ENCODE results near the gene CPNE4. TPM values are rescaled to one million over a fixed set of nuclear protein-coding genes. Genes with fewer than 3 reads are reported as not detected.

Gene CPNE4
- total RNA-seq, 2 experiments from 2014 or later, result not detected

DNA sequence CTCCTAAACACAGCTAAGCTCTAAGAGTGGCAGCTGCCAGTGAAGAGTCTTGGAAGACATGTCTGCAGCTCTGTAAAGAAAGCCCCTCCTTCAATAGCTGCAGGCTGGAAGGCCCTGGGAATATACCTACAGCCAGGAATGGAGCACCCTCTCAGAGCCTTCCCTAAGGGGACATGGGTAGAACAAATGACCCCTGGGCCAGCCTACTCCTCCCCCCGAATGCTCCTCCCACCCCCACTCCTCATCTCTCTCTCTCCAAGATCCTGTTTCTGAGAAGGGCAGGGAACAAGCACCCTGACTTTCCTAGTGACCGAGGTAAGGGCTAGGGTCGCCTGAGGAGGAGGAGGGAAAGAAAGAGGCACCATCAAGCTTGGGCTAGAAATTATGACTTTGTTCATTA is 20.7 kb downstream of the CPNE4 start:
- DNase-seq, result no peak
- Mint-ChIP-seq H3K4me1 (ENCODE audit: low read depth) (no peaks in the 10 kb centered on the region), H3K9me3 (no peaks in the 10 kb centered on the region), H3K4me3 (no peak overlapping the region), H3K27ac (no peak overlapping the region), H3K27me3 (ENCODE audit: low read depth) (peaks cover 12% of the 10 kb centered on the region), H3K36me3 (ENCODE audit: low read depth) (no peaks in the 10 kb centered on the region)
- CTCF ChIA-PET, result interaction anchor here (1.3 kb wide), 1 partner anchor 217 kb away, joined by 3 read pairs; no protein-coding TSS in a partner anchor
- intact Hi-C loops (cut with micrococcal nuclease), result no loop called here

- H3K4me1 Mint-ChIP-seq (ENCODE audit: low read depth), result no peaks in the 10 kb centered on the region
- intact Hi-C loops (cut with micrococcal nuclease), result no loop called here
- H3K36me3 Mint-ChIP-seq (ENCODE audit: low read depth), result no peaks in the 10 kb centered on the region
- H3K9me3 Mint-ChIP-seq, result no peaks in the 10 kb centered on the region
- no peak overlapping the region for H3K27ac Mint-ChIP-seq
- CTCF ChIA-PET, result interaction anchor here (1.1 kb wide), 1 partner anchor 20 kb away, joined by 3 read pairs; no protein-coding TSS in a partner anchor
- peaks cover 7% of the 10 kb centered on the region for H3K27me3 Mint-ChIP-seq (ENCODE audit: low read depth)
- no peak for DNase-seq
- H3K4me3 Mint-ChIP-seq, result no peak overlapping the region
Measured at GRCh38 chr3:132009241-132009640, 25.6 kb downstream of the CPNE4 start.

- Mint-ChIP-seq H3K27ac (no peak overlapping the region), H3K36me3 (ENCODE audit: low read depth) (no peaks in the 10 kb centered on the region), H3K4me1 (ENCODE audit: low read depth) (no peaks in the 10 kb centered on the region), H3K9me3 (no peaks in the 10 kb centered on the region), H3K27me3 (ENCODE audit: low read depth) (peaks cover 7% of the 10 kb centered on the region), H3K4me3 (no peak overlapping the region)
- intact Hi-C loops (cut with micrococcal nuclease), result no loop called here
- CTCF ChIA-PET, result interaction anchor here (1.1 kb wide), 1 partner anchor 21 kb away, joined by 3 read pairs; no protein-coding TSS in a partner anchor
- no peak for DNase-seq
Measured at GRCh38 chr3:132008837-132009236, 26.0 kb downstream of the CPNE4 start.

GRCh38 chr3:132007617-132008016 is 27.2 kb downstream of the CPNE4 start:
- Mint-ChIP-seq H3K9me3 (no peaks in the 10 kb centered on the region), H3K4me3 (no peak overlapping the region), H3K27ac (no peak overlapping the region), H3K4me1 (ENCODE audit: low read depth) (no peaks in the 10 kb centered on the region), H3K27me3 (ENCODE audit: low read depth) (peaks cover 4% of the 10 kb centered on the region), H3K36me3 (ENCODE audit: low read depth) (no peaks in the 10 kb centered on the region)
- CTCF ChIA-PET, result interaction anchor here (0.8 to 1.5 kb wide), 3 partner anchors 22 to 243 kb away, joined by 4 to 5 read pairs (median 5); no protein-coding TSS in a partner anchor
- no peak for DNase-seq
- intact Hi-C loops (cut with micrococcal nuclease), result no loop called here

- Mint-ChIP-seq H3K36me3 (ENCODE audit: low read depth) (no peaks in the 10 kb centered on the region), H3K27ac (no peak overlapping the region)
- CTCF ChIA-PET, result interaction anchor here (0.6 to 1.5 kb wide), 2 partner anchors 23 to 28 kb away, joined by 3 to 5 read pairs; partner anchors contain the start of gene CPNE4
Measured at GRCh38 chr3:132006605-132007204, 28.1 kb downstream of the CPNE4 start.

DNA sequence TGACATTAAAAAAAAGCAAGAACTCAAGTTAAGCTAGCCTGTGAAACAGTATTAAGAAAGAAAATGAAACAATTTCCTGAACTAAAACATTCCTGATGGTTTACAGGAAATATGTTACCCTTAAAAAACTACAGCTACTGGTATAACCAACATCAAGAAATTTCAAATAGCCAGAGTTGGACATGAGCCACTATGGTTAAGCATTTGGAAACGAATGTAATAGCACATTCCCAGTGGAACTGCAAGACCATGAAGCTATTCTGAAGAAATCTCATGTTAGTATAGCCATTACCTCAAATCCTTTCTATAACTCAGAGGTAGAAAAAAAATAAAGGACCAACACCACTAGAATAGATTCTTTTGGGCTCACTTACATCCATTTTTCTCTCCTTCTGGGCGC is 30.2 kb downstream of the CPNE4 start:
- Mint-ChIP-seq H3K4me3 (no peak overlapping the region), H3K4me1 (ENCODE audit: low read depth) (no peaks in the 10 kb centered on the region), H3K27ac (no peak overlapping the region), H3K9me3 (no peaks in the 10 kb centered on the region), H3K27me3 (ENCODE audit: low read depth) (peaks cover 9% of the 10 kb centered on the region), H3K36me3 (ENCODE audit: low read depth) (no peaks in the 10 kb centered on the region)
- intact Hi-C loops (cut with micrococcal nuclease), result no loop called here
- DNase-seq, result no peak
- CTCF ChIA-PET, result interaction anchor here (1.1 kb wide), 1 partner anchor 210 kb away, joined by 3 read pairs; no protein-coding TSS in a partner anchor

More at GRCh38 chr3:132006605-132007204, 28.1 kb downstream of the CPNE4 start:
- DNase-seq, result peak; percentile 47
- H3K4me3 Mint-ChIP-seq, result no peak overlapping the region
- H3K9me3 Mint-ChIP-seq, result no peaks in the 10 kb centered on the region
- no peaks in the 10 kb centered on the region for H3K4me1 Mint-ChIP-seq (ENCODE audit: low read depth)
- peaks cover 9% of the 10 kb centered on the region for H3K27me3 Mint-ChIP-seq (ENCODE audit: low read depth)
- intact Hi-C loops (cut with micrococcal nuclease), result loop anchor here (1.0 kb wide), 1 partner anchor 174 kb away; no protein-coding TSS in a partner anchor

DNA sequence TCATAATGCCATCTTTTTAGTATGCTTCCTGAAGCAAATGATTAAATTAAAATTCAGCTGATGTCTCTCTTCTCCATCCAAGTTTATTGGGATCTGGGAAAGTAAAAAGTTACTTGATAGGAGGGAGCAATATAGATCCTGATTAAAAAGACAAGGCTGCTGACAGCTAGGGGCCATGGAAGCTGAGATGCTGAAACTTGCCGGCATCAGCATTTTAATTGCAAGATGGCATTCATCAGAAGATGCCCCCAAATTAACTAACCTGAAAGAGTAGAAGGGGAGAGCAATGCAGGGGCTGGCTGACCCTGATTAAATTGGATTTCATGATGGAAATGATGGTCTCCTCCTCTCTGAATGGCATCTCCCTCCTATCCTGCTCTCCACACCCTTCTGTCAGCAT is 31.1 kb downstream of the CPNE4 start:
- H3K9me3 Mint-ChIP-seq, result no peaks in the 10 kb centered on the region
- intact Hi-C loops (cut with micrococcal nuclease), result no loop called here
- H3K4me1 Mint-ChIP-seq (ENCODE audit: low read depth), result no peaks in the 10 kb centered on the region
- no peak for DNase-seq
- no peak overlapping the region for H3K4me3 Mint-ChIP-seq
- H3K27me3 Mint-ChIP-seq (ENCODE audit: low read depth), result peaks cover 9% of the 10 kb centered on the region
- CTCF ChIA-PET, result no interaction called here
- no peak overlapping the region for H3K27ac Mint-ChIP-seq
- no peaks in the 10 kb centered on the region for H3K36me3 Mint-ChIP-seq (ENCODE audit: low read depth)

DNA sequence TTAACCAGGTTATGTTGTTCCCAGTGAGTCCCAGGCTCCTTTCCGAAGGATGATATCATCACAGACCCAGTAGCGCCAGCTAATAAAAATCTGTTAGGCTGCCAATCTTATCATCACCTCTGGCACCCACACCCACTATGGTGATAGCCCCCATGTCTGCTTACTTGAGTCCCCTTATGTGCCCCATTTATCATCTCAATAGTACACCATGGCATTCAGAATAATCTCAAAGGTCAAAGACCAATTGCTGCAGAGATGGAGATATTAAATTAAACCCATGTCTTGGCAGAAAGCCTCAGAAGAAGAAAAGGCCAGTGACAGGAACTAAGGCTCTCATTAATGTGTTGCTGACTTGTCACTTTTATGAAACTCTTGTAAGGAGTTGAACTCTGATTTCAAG is 32.8 kb downstream of the CPNE4 start:
- intact Hi-C loops (cut with micrococcal nuclease), result no loop called here
- H3K27ac Mint-ChIP-seq, result no peak overlapping the region
- H3K9me3 Mint-ChIP-seq, result no peaks in the 10 kb centered on the region
- CTCF ChIA-PET, result no interaction called here
- peaks cover 9% of the 10 kb centered on the region for H3K27me3 Mint-ChIP-seq (ENCODE audit: low read depth)
- no peaks in the 10 kb centered on the region for H3K4me1 Mint-ChIP-seq (ENCODE audit: low read depth)
- no peak for DNase-seq
- no peak overlapping the region for H3K4me3 Mint-ChIP-seq
- H3K36me3 Mint-ChIP-seq (ENCODE audit: low read depth), result no peaks in the 10 kb centered on the region

- Mint-ChIP-seq H3K4me3 (no peak overlapping the region), H3K27me3 (ENCODE audit: low read depth) (peaks cover 5% of the 10 kb centered on the region), H3K36me3 (ENCODE audit: low read depth) (no peaks in the 10 kb centered on the region), H3K27ac (no peak overlapping the region), H3K4me1 (ENCODE audit: low read depth) (no peaks in the 10 kb centered on the region), H3K9me3 (no peaks in the 10 kb centered on the region)
- intact Hi-C loops (cut with micrococcal nuclease), result no loop called here
- CTCF ChIA-PET, result no interaction called here
- no peak for DNase-seq
Measured at GRCh38 chr3:132001036-132001435, 33.8 kb downstream of the CPNE4 start.

- Mint-ChIP-seq H3K9me3 (no peaks in the 10 kb centered on the region), H3K27me3 (ENCODE audit: low read depth) (peaks cover 5% of the 10 kb centered on the region), H3K4me3 (no peak overlapping the region), H3K4me1 (ENCODE audit: low read depth) (no peaks in the 10 kb centered on the region), H3K27ac (no peak overlapping the region), H3K36me3 (ENCODE audit: low read depth) (no peaks in the 10 kb centered on the region)
- DNase-seq, result no peak
- CTCF ChIA-PET, result no interaction called here
- intact Hi-C loops (cut with micrococcal nuclease), result no loop called here
Measured at GRCh38 chr3:131998027-131998426, 36.8 kb downstream of the CPNE4 start.

DNA sequence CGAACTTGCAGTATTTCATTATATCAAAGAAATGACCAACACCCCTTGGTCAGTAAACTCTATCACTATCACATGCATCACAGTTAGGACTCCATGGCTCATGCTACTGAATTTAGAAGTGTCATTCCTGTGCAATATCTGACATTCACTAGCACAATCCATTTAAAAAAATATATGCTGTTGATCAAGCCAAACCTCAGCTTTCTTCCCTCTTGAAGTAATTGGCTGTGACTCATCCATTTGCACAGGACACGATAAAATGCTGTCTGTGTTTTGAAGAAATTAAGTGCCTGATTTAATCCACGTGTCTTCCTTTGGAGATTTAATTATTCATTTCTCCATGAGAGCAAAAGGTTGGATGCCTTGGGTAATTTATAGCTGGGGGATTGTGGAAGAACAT is 38.9 kb downstream of the CPNE4 start:
- Mint-ChIP-seq H3K4me1 (ENCODE audit: low read depth) (no peaks in the 10 kb centered on the region), H3K27ac (no peak overlapping the region), H3K36me3 (ENCODE audit: low read depth) (no peaks in the 10 kb centered on the region), H3K27me3 (ENCODE audit: low read depth) (peaks cover 4% of the 10 kb centered on the region), H3K4me3 (no peak overlapping the region), H3K9me3 (peaks cover 6% of the 10 kb centered on the region)
- intact Hi-C loops (cut with micrococcal nuclease), result no loop called here
- CTCF ChIA-PET, result no interaction called here
- no peak for DNase-seq

- H3K4me3 Mint-ChIP-seq, result no peak overlapping the region
- peaks cover 9% of the 10 kb centered on the region for H3K9me3 Mint-ChIP-seq
- intact Hi-C loops (cut with micrococcal nuclease), result no loop called here
- no peaks in the 10 kb centered on the region for H3K4me1 Mint-ChIP-seq (ENCODE audit: low read depth)
- CTCF ChIA-PET, result no interaction called here
- no peaks in the 10 kb centered on the region for H3K36me3 Mint-ChIP-seq (ENCODE audit: low read depth)
- DNase-seq, result no peak
- peaks cover 5% of the 10 kb centered on the region for H3K27me3 Mint-ChIP-seq (ENCODE audit: low read depth)
- no peak overlapping the region for H3K27ac Mint-ChIP-seq
Measured at GRCh38 chr3:131989318-131989717, 45.5 kb downstream of the CPNE4 start.

GRCh38 chr3:131988209-131988608 is 46.6 kb downstream of the CPNE4 start:
- Mint-ChIP-seq H3K9me3 (peaks cover 9% of the 10 kb centered on the region), H3K4me3 (no peak overlapping the region), H3K36me3 (ENCODE audit: low read depth) (no peaks in the 10 kb centered on the region), H3K4me1 (ENCODE audit: low read depth) (no peaks in the 10 kb centered on the region), H3K27me3 (ENCODE audit: low read depth) (peaks cover 5% of the 10 kb centered on the region), H3K27ac (no peak overlapping the region)
- DNase-seq, result no peak
- CTCF ChIA-PET, result no interaction called here
- intact Hi-C loops (cut with micrococcal nuclease), result no loop called here
